Measurements from ENCODE around the gene GPS2. TPM values are rescaled to one million over a fixed set of nuclear protein-coding genes. Genes with fewer than 3 reads are reported as not detected.

The GPS2 gene
- total RNA-seq, 4 donors from 2014 or later = 69.5 to 130 (median 100) TPM

- H3K36me3 ChIP-seq = peaks cover 17 to 18% of the 10 kb centered on the region in 2 donors
- intact Hi-C loops (cut with DNase I) = no loop called here
- H3K9me3 ChIP-seq = no peaks in the 10 kb centered on the region
- peaks cover 4 to 15% of the 10 kb centered on the region in 2 donors for H3K4me1 ChIP-seq
- no peak for DNase-seq
- no peak overlapping the region for H3K4me3 ChIP-seq (replicated peaks in 1 of 3)
- H3K27ac ChIP-seq = no peak overlapping the region
- TF ChIP-seq CTCF (IDR thresholded peaks at IDR 0.05) = no peak
- no peak for TF ChIP-seq POLR2A (IDR thresholded peaks at IDR 0.05)
- WGBS, 2 donors = 73 to 88% methylated on average over 1 of the region's 1 CpG
- H3K27me3 ChIP-seq = no peaks in the 10 kb centered on the region
Measured at GRCh38 chr17:7328009-7328408, 12.8 kb upstream of the GPS2 start.

GRCh38 chr17:7327501-7327900 is 12.3 kb upstream of the GPS2 start:
- TF ChIP-seq POLR2A (IDR thresholded peaks at IDR 0.05) (no peak), CTCF (IDR thresholded peaks at IDR 0.05) (no peak)
- DNase-seq = no peak
- H3K27me3 ChIP-seq = no peaks in the 10 kb centered on the region
- intact Hi-C loops (cut with DNase I) = no loop called here
- no peak overlapping the region for H3K27ac ChIP-seq
- WGBS, 2 donors = 86 to 92% methylated on average over 14 to 17 of the region's 17 CpGs
- peaks cover 4 to 15% of the 10 kb centered on the region in 2 donors for H3K4me1 ChIP-seq
- H3K9me3 ChIP-seq = no peaks in the 10 kb centered on the region
- no peak overlapping the region for H3K4me3 ChIP-seq (replicated peaks in 1 of 3)
- H3K36me3 ChIP-seq = peaks cover 22 to 23% of the 10 kb centered on the region in 2 donors

- H3K36me3 ChIP-seq = peaks cover 26 to 27% of the 10 kb centered on the region in 2 donors
Measured at GRCh38 chr17:7327056-7327455, 11.9 kb upstream of the GPS2 start.

GRCh38 chr17:7326186-7326585 is 11.0 kb upstream of the GPS2 start:
- WGBS, 2 donors = 86 to 87% methylated on average over 3 of the region's 11 CpGs
- Histone ChIP-seq H3K36me3 (peaks cover 35 to 36% of the 10 kb centered on the region in 2 donors), H3K4me3 (replicated peaks in 1 of 3) (no peak overlapping the region), H3K27ac (no peak overlapping the region), H3K27me3 (no peaks in the 10 kb centered on the region), H3K9me3 (no peaks in the 10 kb centered on the region), H3K4me1 (peaks cover 4 to 15% of the 10 kb centered on the region in 2 donors)
- intact Hi-C loops (cut with DNase I) = no loop called here
- no peak for TF ChIP-seq POLR2A (IDR thresholded peaks at IDR 0.05)
- no peak for TF ChIP-seq CTCF (IDR thresholded peaks at IDR 0.05)
- no peak for DNase-seq

More at GRCh38 chr17:7327056-7327455, 11.9 kb upstream of the GPS2 start:
- DNase-seq = no peak
- no peak overlapping the region for H3K4me3 ChIP-seq (replicated peaks in 1 of 3)
- WGBS, 2 donors = 90 to 97% methylated on average over 7 of the region's 7 CpGs
- no peaks in the 10 kb centered on the region for H3K9me3 ChIP-seq
- no peak overlapping the region for H3K27ac ChIP-seq
- peaks cover 4 to 15% of the 10 kb centered on the region in 2 donors for H3K4me1 ChIP-seq
- H3K27me3 ChIP-seq = no peaks in the 10 kb centered on the region
- TF ChIP-seq POLR2A (IDR thresholded peaks at IDR 0.05) = no peak
- TF ChIP-seq CTCF (IDR thresholded peaks at IDR 0.05) = no peak
- intact Hi-C loops (cut with DNase I) = no loop called here

GRCh38 chr17:7325031-7325528 is 9.9 kb upstream of the GPS2 start:
- TF ChIP-seq CTCF (IDR thresholded peaks at IDR 0.05) (no peak), POLR2A (IDR thresholded peaks at IDR 0.05) (no peak)
- Histone ChIP-seq H3K4me1 (peaks cover 0 to 9% of the 10 kb centered on the region in 2 donors), H3K4me3 (replicated peaks in 1 of 3) (no peak overlapping the region), H3K27me3 (no peaks in the 10 kb centered on the region), H3K9me3 (no peaks in the 10 kb centered on the region), H3K36me3 (peaks cover 44 to 46% of the 10 kb centered on the region in 2 donors), H3K27ac (no peak overlapping the region)
- intact Hi-C loops (cut with DNase I) = no loop called here
- DNase-seq = no peak
- 93 to 94% methylated on average over 14 to 19 of the region's 19 CpGs for WGBS, 2 donors
